ENCODE results near the gene STIP1. TPM values are rescaled to one million over a fixed set of nuclear protein-coding genes. Genes with fewer than 3 reads are reported as not detected.
A peak's percentile ranks its signal among the peaks of the same experiment; 100 is the strongest.
"Not testable (repeated sequence)": the region's sequence is repeated elsewhere in the genome, so short reads cannot be mapped to it uniquely, and the experiment has no call there.

STIP1 gene
- total and polyA plus RNA-seq, 2 of the 4 experiments (the other 2 are of a cell fraction) = 201 to 489 TPM

- peak; percentile 86 for TF ChIP-seq FOS (IDR thresholded peaks at IDR 0.05; ENCODE audit: low read depth, low read length)
Measured at GRCh38 chr11:64245797-64246620, 60.0 kb downstream of the STIP1 start (continued).

- not testable (repeated sequence) for H3K27me3 ChIP-seq (ENCODE audit: control insufficient read depth, insufficient read depth, low read length)
Measured at GRCh38 chr11:64246621-64246870, 60.6 kb downstream of the STIP1 start.

More at GRCh38 chr11:64246621-64246870, 60.6 kb downstream of the STIP1 start:
- DNase-seq; H3K23ac ChIP-seq (ENCODE audit: low read depth, low read length); H3K56ac ChIP-seq (ENCODE audit: extremely low read depth, insufficient read depth, low read length); H2BK5ac ChIP-seq (ENCODE audit: low read depth, low read length, poor library complexity, severe bottlenecking); H4K8ac ChIP-seq (ENCODE audit: low read depth in 2 of 2, low read length in 2 of 2); H2AK9ac ChIP-seq (replicated peaks; ENCODE audit: low read depth, low read length, poor library complexity); H2BK15ac ChIP-seq (ENCODE audit: low read depth, low read length); H3K4ac ChIP-seq (ENCODE audit: low read depth, low read length); H3K14ac ChIP-seq (replicated peaks; ENCODE audit: low read depth, low read length); H2BK120ac ChIP-seq (ENCODE audit: low read depth, low read length); H3K18ac ChIP-seq (ENCODE audit: low read depth, low read length); H2AFZ ChIP-seq (replicated peaks; ENCODE audit: low read length, poor library complexity); intact Hi-C loops (cut with micrococcal nuclease); H3K9me1 ChIP-seq (ENCODE audit: insufficient read depth, low read length); BruUV-seq (replicated peaks); H3K4me2 ChIP-seq (ENCODE audit: low read depth, low read length); H3K9ac ChIP-seq (ENCODE audit: low read depth, low read length); H2AK5ac ChIP-seq (ENCODE audit: low read depth, low read length); H4K91ac ChIP-seq (ENCODE audit: insufficient read depth, low read depth, low read length); H4K5ac ChIP-seq (ENCODE audit: low read depth, low read length); dilution Hi-C loops (cut with HindIII; ENCODE audit: low sequenced_read_pairs, unreplicated experiment); H2BK20ac ChIP-seq (ENCODE audit: low read depth, low read length); H3K9me3 ChIP-seq (ENCODE audit: control insufficient read depth, insufficient read depth, low read length); in situ Hi-C loops (cut with MboI; ENCODE audit: low sequenced_read_pairs); H3K4me1 ChIP-seq (ENCODE audit: control insufficient read depth, insufficient read depth, low read length): not testable (repeated sequence)
- H3K79me1 ChIP-seq (ENCODE audit: low read depth in 1 of 2, low read length in 2 of 2) = peaks cover 8 to 35% of the 10 kb centered on the region in 2 experiments; a peak in 3 of 4 replicates
- H3K27ac ChIP-seq (ENCODE audit: insufficient read depth, low read length) = peak overlapping the region; percentile 98; the same call in 1 of the 2 replicates
- peaks cover 26% of the 10 kb centered on the region for H4K20me1 ChIP-seq (ENCODE audit: insufficient read depth, low read length)
- peak overlapping the region; percentile 95 for H3K4me3 ChIP-seq (ENCODE audit: insufficient read depth, low read depth, low read length)
- H3K36me3 ChIP-seq (ENCODE audit: control insufficient read depth, insufficient read depth, low read length) = peaks cover 12% of the 10 kb centered on the region
- POLR2A ChIA-PET (ENCODE audit: unreplicated experiment) = interaction anchor here (1.2 kb wide), 1 partner anchor 23 kb away, joined by 3 read pairs; no protein-coding TSS in a partner anchor
- CTCF ChIA-PET = interaction anchor here (2.1 kb wide), 1 partner anchor 54 kb away, joined by 7 read pairs; no protein-coding TSS in a partner anchor
- WGBS, 2 experiments (ENCODE audit: extremely low coverage in 2 of 2, insufficient read length in 1 of 2) = no CpG with 5 or more reads among the region's 43 CpGs
- ATAC-seq (ENCODE audit: low read depth) = peak; percentile 4; the same call in 1 of the 2 replicates
- peak; percentile 50; the same call in 1 of the 2 replicates for TF ChIP-seq MXI1 (IDR thresholded peaks at IDR 0.05; ENCODE audit: borderline replicate concordance, low read depth, low read length)
